ENCODE measurements around the gene FRMPD1.

GRCh38 chr9:37639109-37639762 is 11.5 kb upstream of the FRMPD1 start:
- TF ChIP-seq POLR2A (IDR thresholded peaks at IDR 0.05) (no peak), CTCF (IDR thresholded peaks at IDR 0.05) (no peak)
